PFSK-1 (cell line): Measurements from ENCODE around the gene SCFD1.

Source experiments
- FOXP2 ChIP-seq: optimal IDR thresholded peaks from 2 replicates; pipeline ENCODE3; 2011; ENCODE audit warnings: borderline replicate concordance, control low read depth, inconsistent platforms; ENCODE audit not compliant: insufficient read depth; ENCODE audit errors: extremely low read length, extremely low read depth
- POLR2AphosphoS5 ChIP-seq: IDR thresholded peaks from 2 replicates; pipeline ENCODE4 v1.6.1; 2012; ENCODE audit warnings: low read depth, mild to moderate bottlenecking, control low read depth, low read length, moderate library complexity
- REST ChIP-seq, 2 experiments: IDR thresholded peaks; 2 replicates each; pipeline versions ENCODE4 v1.6.1 to v1.8.0; 2011 to 2012; ENCODE audit warnings: low read depth in 2 of 2, low read length in 2 of 2, control low read depth in 1 of 2, inconsistent platforms in 1 of 2, mild to moderate bottlenecking in 1 of 2, moderate library complexity in 1 of 2; ENCODE audit not compliant: insufficient read depth in 1 of 2
- SIN3A ChIP-seq: IDR thresholded peaks from 2 replicates; pipeline ENCODE4 v1.6.1; 2012; ENCODE audit warnings: mild to moderate bottlenecking, low read length, moderate library complexity, borderline replicate concordance; ENCODE audit not compliant: insufficient read depth
- TAF1 ChIP-seq: IDR thresholded peaks from 2 replicates; pipeline ENCODE4 v1.6.1; 2012; ENCODE audit warnings: low read length, control low read depth, borderline replicate concordance; ENCODE audit not compliant: insufficient read depth

Gene SCFD1

DNA sequence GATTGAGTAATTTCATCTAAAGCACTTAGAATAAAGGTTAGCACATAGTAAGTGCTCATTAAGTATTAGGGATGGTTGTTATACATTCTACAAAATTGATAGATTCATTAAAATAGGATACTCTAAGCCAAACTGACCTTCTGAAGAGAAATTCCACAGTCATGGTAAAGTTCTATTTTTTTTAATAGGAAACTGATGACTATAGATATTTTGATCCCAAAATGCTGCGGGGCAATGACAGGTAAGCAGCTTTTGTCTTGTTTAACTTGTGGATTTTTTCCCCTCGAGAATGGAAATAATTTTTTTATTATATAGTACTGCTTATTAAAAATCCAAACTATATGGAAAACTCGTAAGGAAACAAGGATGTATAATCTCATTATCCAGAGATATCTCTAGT, 97.0 kb downstream of the SCFD1 start:
- no peak for TF ChIP-seq FOXP2
- TF ChIP-seq SIN3A, result no peak
- TF ChIP-seq POLR2AphosphoS5, result no peak
- no peak for TF ChIP-seq REST (IDR thresholded peaks at IDR 0.05; ENCODE audit: insufficient read depth in 1 of 2, low read depth in 2 of 2, low read length in 2 of 2)

- TF ChIP-seq POLR2AphosphoS5 (no peak), TAF1 (no peak), FOXP2 (no peak)
These were observed 103.6 kb downstream of the SCFD1 start for GRCh38 chr14:30725763-30726162.

DNA sequence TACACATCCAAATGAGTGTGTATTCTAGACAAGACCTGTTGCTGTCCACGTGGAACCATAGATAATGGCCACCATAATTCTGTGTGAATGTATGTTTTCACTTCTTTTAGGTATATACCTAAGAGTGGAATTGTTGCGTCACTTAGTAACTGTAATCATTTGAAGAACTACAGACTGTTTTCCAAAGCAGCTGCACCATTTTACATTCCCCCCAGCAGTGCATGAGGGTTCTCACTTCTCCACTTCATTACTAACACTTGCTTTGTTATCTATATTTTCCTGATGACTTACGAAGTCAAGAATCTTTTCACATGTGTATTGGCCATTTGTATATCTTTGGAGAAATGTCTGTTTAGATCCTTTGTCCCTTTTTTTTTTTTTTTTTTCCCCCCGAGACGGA, 106.4 kb downstream of the SCFD1 start:
- TF ChIP-seq REST (IDR thresholded peaks at IDR 0.05; ENCODE audit: insufficient read depth in 1 of 2, low read depth in 2 of 2, low read length in 2 of 2) (no peak), TAF1 (no peak), POLR2AphosphoS5 (no peak)

- no peak for TF ChIP-seq REST (IDR thresholded peaks at IDR 0.05; ENCODE audit: insufficient read depth in 1 of 2, low read depth in 2 of 2, low read length in 2 of 2)
- TF ChIP-seq FOXP2, result no peak
- no peak for TF ChIP-seq SIN3A
- TF ChIP-seq POLR2AphosphoS5, result no peak
- no peak for TF ChIP-seq TAF1
These were observed 115.8 kb downstream of the SCFD1 start for GRCh38 chr14:30737916-30738315.

GRCh38 chr14:30738978-30739377, 116.9 kb downstream of the SCFD1 start:
- no peak for TF ChIP-seq REST (IDR thresholded peaks at IDR 0.05; ENCODE audit: insufficient read depth in 1 of 2, low read depth in 2 of 2, low read length in 2 of 2)
- TF ChIP-seq SIN3A, result no peak
- TF ChIP-seq TAF1, result no peak
- TF ChIP-seq FOXP2, result no peak
- TF ChIP-seq POLR2AphosphoS5, result no peak

DNA sequence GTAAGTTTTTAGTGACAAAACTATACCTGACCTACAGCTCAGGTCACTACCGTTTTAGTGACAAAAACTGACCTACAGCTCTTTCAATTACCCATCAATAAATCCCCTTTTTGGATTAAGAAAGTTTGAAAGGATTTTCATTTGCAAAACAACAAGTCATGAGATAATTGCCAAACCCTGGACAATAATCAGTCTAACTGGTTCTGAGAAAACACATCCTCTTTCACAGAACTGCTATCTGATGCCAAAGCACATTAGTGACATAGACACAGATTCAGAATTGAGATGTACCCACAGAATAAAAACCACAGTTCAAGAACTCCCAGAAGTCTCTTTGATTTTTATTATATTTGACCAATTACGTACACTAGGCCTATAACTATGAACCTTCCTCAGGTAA, 126.2 kb downstream of the SCFD1 start:
- TF ChIP-seq SIN3A (no peak), POLR2AphosphoS5 (no peak), FOXP2 (no peak), TAF1 (no peak), REST (IDR thresholded peaks at IDR 0.05; ENCODE audit: insufficient read depth in 1 of 2, low read depth in 2 of 2, low read length in 2 of 2) (no peak)
